Measurements from ENCODE around the gene TNFRSF4. TPM values are rescaled to one million over a fixed set of nuclear protein-coding genes. Genes with fewer than 3 reads are reported as not detected.

TNFRSF4 gene
- total and polyA plus RNA-seq, 2 of the 13 experiments (the other 11 are each of a cell fraction or from before 2014, with no cell fraction given): not detected

GRCh38 chr1:1182491-1183220, 31.3 kb downstream of the TNFRSF4 start (continued):
- TF ChIP-seq MTA3 (CRISPR knock-in tag; IDR thresholded peaks at IDR 0.05): no peak

DNA sequence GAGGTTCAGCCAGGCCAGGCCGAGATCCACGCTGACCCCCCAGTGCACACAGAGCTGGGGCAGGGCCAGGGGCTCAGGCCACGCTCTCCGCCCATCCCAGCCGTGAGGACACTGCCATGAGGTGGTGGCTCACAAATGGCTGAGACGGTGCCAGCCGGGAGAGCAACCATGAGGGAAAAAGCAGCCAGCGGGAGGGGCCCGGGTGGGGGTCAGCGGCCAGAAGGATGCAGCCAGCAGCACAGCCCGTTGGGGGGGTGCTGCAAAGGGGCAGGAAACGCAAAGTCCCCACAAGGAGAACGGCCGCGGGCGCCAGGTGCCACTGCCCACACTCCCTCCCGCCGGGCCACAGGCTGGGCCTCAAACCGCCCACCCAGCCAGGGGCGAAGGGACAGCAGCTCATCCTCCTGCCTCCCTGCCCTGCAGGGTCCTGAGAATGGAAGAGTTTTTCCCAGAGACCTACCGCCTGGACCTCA, 32.0 kb downstream of the TNFRSF4 start:
- DNase-seq (ENCODE audit: low spot score) (no peak), ATAC-seq (no peak), FAIRE-seq (no peak)
- H3K36me3 ChIP-seq (replicated peaks in 1 of 2; ENCODE audit: control insufficient read depth in 1 of 2, insufficient read depth in 2 of 2, low read length in 2 of 2): no peaks in the 10 kb centered on the region
- no peak overlapping the region for H3K4me2 ChIP-seq (ENCODE audit: low read depth, low read length)
- H3K9ac ChIP-seq (ENCODE audit: insufficient read depth, low read depth, low read length): no peak overlapping the region
- peaks cover 22% of the 10 kb centered on the region for H3K4me1 ChIP-seq (ENCODE audit: insufficient read depth, low read length)
- TF ChIP-seq HNRNPL (IDR thresholded peaks at IDR 0.05; ENCODE audit: low read depth, low read length): 0 out of 2 replicates have a peak, but pooled peaks have one; percentile 16
- no peak for TF ChIP-seq NBN (conservative IDR thresholded peaks at IDR 0.05)
- CTCF ChIA-PET (ENCODE audit: low intra/inter-chr PET ratio, low total read pairs): no interaction called here
- H3K79me2 ChIP-seq (ENCODE audit: insufficient read depth, low read length): no peaks in the 10 kb centered on the region
- POLR2A ChIA-PET: no interaction called here
- no peak overlapping the region for H3K27ac ChIP-seq (ENCODE audit: extremely low read length, insufficient read depth, low read length)
- no peak overlapping the region for H2AFZ ChIP-seq (ENCODE audit: low read length)
- no TSS peak for BruUV-seq (replicated peaks)
- H3K9me3 ChIP-seq (ENCODE audit: low read length): no peaks in the 10 kb centered on the region
- in situ Hi-C loops (cut with HindIII; ENCODE audit: extremely low pct_ligation_motif_present, low pct_unique_long_range_greater_than_20kb) (no loop called here), intact Hi-C loops (cut with micrococcal nuclease; ENCODE audit: unreplicated experiment) (no loop called here)
- peaks cover 15 to 84% of the 10 kb centered on the region in 2 experiments for H3K27me3 ChIP-seq (ENCODE audit: control insufficient read depth in 1 of 2, insufficient read depth in 2 of 2, low read length in 2 of 2)
- H3K4me3 ChIP-seq (replicated peaks in 1 of 3; ENCODE audit: insufficient read depth in 1 of 3, low read depth in 2 of 3, low read length in 3 of 3): no peak overlapping the region
- no peaks in the 10 kb centered on the region for H4K20me1 ChIP-seq (ENCODE audit: insufficient read depth, low read length)
- WGBS (ENCODE audit: low lambda C conversion rate): 36% methylated on average over 5 of the region's 21 CpGs

DNA sequence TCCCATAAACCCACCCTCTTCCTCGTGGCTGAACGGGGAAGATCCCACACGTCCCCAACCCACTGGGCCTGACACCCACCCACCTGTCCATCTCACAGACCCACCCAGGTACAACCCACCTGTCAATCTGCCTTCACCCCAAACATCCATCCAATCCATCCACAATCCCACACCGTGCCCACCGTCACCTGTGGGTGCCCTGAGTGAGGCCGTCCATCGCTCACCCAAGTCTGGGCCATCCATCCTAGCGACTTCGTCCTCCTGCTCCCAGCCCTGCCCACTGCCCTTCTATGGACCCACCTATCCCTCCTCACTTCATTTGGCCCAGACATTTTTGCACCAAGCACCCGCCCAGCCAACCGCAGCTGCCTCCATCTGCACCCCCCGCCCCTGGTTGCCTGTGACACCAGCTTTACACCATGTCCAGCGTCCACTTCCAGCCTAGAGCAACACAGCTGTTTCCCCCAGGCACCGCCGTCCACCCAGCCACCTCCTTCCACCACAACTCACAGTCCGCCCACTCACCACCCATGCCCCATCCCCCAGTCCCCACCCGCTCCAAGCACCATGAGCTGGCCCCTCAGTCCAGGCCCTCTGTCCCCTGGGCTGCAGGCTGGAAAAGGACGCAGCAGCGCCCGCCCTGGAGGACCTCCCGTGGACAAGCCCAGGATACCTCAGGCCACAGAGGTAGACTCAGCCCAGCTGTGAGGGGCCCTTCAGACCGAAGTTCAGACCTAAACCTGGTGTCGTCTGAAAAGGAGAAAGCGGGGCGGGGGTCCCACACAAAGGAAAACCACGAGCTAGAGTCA, 32.6 kb downstream of the TNFRSF4 start:
- CTCF ChIA-PET (ENCODE audit: low intra/inter-chr PET ratio, low total read pairs): no interaction called here
- FAIRE-seq: no peak
- intact Hi-C loops (cut with micrococcal nuclease; ENCODE audit: unreplicated experiment): no loop called here
- no peak for TF ChIP-seq KLF9 (CRISPR knock-in tag; IDR thresholded peaks at IDR 0.05; ENCODE audit: low read depth)
- no peak for TF ChIP-seq CC2D1A (CRISPR knock-in tag; IDR thresholded peaks at IDR 0.05)
- TF ChIP-seq, protein P1, sequence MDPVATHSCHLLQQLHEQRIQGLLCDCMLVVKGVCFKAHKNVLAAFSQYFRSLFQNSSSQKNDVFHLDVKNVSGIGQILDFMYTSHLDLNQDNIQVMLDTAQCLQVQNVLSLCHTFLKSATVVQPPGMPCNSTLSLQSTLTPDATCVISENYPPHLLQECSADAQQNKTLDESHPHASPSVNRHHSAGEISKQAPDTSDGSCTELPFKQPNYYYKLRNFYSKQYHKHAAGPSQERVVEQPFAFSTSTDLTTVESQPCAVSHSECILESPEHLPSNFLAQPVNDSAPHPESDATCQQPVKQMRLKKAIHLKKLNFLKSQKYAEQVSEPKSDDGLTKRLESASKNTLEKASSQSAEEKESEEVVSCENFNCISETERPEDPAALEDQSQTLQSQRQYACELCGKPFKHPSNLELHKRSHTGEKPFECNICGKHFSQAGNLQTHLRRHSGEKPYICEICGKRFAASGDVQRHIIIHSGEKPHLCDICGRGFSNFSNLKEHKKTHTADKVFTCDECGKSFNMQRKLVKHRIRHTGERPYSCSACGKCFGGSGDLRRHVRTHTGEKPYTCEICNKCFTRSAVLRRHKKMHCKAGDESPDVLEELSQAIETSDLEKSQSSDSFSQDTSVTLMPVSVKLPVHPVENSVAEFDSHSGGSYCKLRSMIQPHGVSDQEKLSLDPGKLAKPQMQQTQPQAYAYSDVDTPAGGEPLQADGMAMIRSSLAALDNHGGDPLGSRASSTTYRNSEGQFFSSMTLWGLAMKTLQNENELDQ (CRISPR knock-in tag; IDR thresholded peaks at IDR 0.05; ENCODE audit: borderline replicate concordance): no peak
- no peak for TF ChIP-seq MED13 (CRISPR knock-in tag; IDR thresholded peaks at IDR 0.05)
- TF ChIP-seq NFYB (CRISPR knock-in tag; IDR thresholded peaks at IDR 0.05): no peak
- TF ChIP-seq HINFP (CRISPR knock-in tag; IDR thresholded peaks at IDR 0.05; ENCODE audit: low read depth): no peak
- TF ChIP-seq CREM (IDR thresholded peaks at IDR 0.05): no peak
- TF ChIP-seq CREM (CRISPR knock-in tag; IDR thresholded peaks at IDR 0.05): no peak
- no peak for TF ChIP-seq REXO4 (CRISPR knock-in tag; IDR thresholded peaks at IDR 0.05; ENCODE audit: borderline replicate concordance)

More for the DNA sequence above, 32.6 kb downstream of the TNFRSF4 start:
- no peak overlapping the region for H3K4me3 ChIP-seq (replicated peaks in 1 of 3; ENCODE audit: insufficient read depth in 1 of 3, low read depth in 2 of 3, low read length in 3 of 3)
- no peak for DNase-seq (ENCODE audit: low spot score)
- H3K4me2 ChIP-seq (ENCODE audit: low read depth, low read length): no peak overlapping the region
- H3K9me3 ChIP-seq (ENCODE audit: low read length): no peaks in the 10 kb centered on the region
- BruUV-seq (replicated peaks): no TSS peak
- H3K36me3 ChIP-seq (replicated peaks in 1 of 2; ENCODE audit: control insufficient read depth in 1 of 2, insufficient read depth in 2 of 2, low read length in 2 of 2): no peaks in the 10 kb centered on the region
- no peak overlapping the region for H3K9ac ChIP-seq (ENCODE audit: insufficient read depth, low read depth, low read length)
- H3K27me3 ChIP-seq (ENCODE audit: control insufficient read depth in 1 of 2, insufficient read depth in 2 of 2, low read length in 2 of 2): peaks cover 20 to 90% of the 10 kb centered on the region in 2 experiments
- H3K4me1 ChIP-seq (ENCODE audit: insufficient read depth, low read length): peaks cover 22% of the 10 kb centered on the region
- no peaks in the 10 kb centered on the region for H4K20me1 ChIP-seq (ENCODE audit: insufficient read depth, low read length)
- H3K79me2 ChIP-seq (ENCODE audit: insufficient read depth, low read length): no peaks in the 10 kb centered on the region
- no peak overlapping the region for H2AFZ ChIP-seq (ENCODE audit: low read length)
- H3K27ac ChIP-seq (ENCODE audit: extremely low read length, insufficient read depth, low read length): no peak overlapping the region
- ATAC-seq: no peak
- in situ Hi-C loops (cut with HindIII; ENCODE audit: extremely low pct_ligation_motif_present, low pct_unique_long_range_greater_than_20kb): no loop called here
- WGBS (ENCODE audit: low lambda C conversion rate): 60% methylated on average over 21 of the region's 26 CpGs
- POLR2A ChIA-PET: no interaction called here
